Osteocyte (in vitro differentiated cells): ENCODE results near the gene ZNF546. TPM values are rescaled to one million over a fixed set of nuclear protein-coding genes. Genes with fewer than 3 reads are reported as not detected.

Experiments used
- DNase-seq: peaks from one replicate; pipeline ENCODE4 v3.0.0; 2021; ENCODE audit warnings: mixed read lengths; ENCODE audit not compliant: unreplicated experiment; ENCODE audit errors: extremely low spot score
- H3K27ac Mint-ChIP-seq: one replicate; pipeline ENCODE4 v1.8.0; 2021; ENCODE audit warnings: mild to moderate bottlenecking, mixed read lengths; ENCODE audit not compliant: unreplicated experiment
- H3K27me3 Mint-ChIP-seq: one replicate; pipeline ENCODE4 v1.8.0; 2021; ENCODE audit warnings: mixed read lengths; ENCODE audit not compliant: unreplicated experiment
- H3K36me3 Mint-ChIP-seq: one replicate; pipeline ENCODE4 v1.8.0; 2021; ENCODE audit warnings: mixed read lengths; ENCODE audit not compliant: unreplicated experiment
- H3K4me1 Mint-ChIP-seq: one replicate; pipeline ENCODE4 v1.8.0; 2021; ENCODE audit warnings: mixed read lengths; ENCODE audit not compliant: unreplicated experiment
- H3K4me3 Mint-ChIP-seq: one replicate; pipeline ENCODE4 v1.8.0; 2021; ENCODE audit warnings: mild to moderate bottlenecking, moderate library complexity, mixed read lengths; ENCODE audit not compliant: unreplicated experiment
- H3K9me3 Mint-ChIP-seq: one replicate; pipeline ENCODE4 v1.8.0; 2021; ENCODE audit warnings: mixed read lengths; ENCODE audit not compliant: unreplicated experiment
- total RNA-seq: library from RNA; stranded (reverse); gene quantifications from 2 replicates; pipeline ENCODE4 v1.2.1, GENCODE V29; 2021
- TF ChIP-seq, protein P1 (sequence below): fragments of 200-600 bp; sonication (generic); IDR thresholded peaks from 2 replicates; pipeline ENCODE4 v1.5.0; 2021; ENCODE audit warnings: antibody characterized with exemption, mild to moderate bottlenecking, moderate library complexity

ZNF546 gene
- total RNA-seq, 1 donor from 2014 or later, result 7.3 TPM

DNA sequence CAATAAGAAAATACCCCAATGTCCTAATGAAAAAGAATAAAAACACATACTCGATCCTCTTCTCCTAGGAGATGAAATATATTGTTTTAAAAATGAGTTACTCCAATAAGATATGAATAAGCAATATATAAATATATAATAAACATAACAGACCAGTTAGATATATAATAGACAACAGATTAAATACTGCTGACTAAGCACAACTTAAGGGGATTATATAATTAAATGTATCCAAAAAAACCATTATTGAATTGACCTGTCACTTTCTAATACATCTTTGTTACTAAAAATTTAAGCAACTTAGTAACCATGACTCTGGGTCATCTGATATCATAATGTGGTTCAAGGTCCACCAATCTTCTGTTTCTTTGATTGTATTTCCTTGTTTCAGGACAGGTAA is 73.2 kb downstream of the ZNF546 start:
- Mint-ChIP-seq H3K27ac (no peak overlapping the region), H3K36me3 (peaks cover 41% of the 10 kb centered on the region), H3K4me3 (no peak overlapping the region), H3K4me1 (no peaks in the 10 kb centered on the region), H3K27me3 (no peaks in the 10 kb centered on the region), H3K9me3 (peaks cover 30% of the 10 kb centered on the region)
- TF ChIP-seq, protein P1, sequence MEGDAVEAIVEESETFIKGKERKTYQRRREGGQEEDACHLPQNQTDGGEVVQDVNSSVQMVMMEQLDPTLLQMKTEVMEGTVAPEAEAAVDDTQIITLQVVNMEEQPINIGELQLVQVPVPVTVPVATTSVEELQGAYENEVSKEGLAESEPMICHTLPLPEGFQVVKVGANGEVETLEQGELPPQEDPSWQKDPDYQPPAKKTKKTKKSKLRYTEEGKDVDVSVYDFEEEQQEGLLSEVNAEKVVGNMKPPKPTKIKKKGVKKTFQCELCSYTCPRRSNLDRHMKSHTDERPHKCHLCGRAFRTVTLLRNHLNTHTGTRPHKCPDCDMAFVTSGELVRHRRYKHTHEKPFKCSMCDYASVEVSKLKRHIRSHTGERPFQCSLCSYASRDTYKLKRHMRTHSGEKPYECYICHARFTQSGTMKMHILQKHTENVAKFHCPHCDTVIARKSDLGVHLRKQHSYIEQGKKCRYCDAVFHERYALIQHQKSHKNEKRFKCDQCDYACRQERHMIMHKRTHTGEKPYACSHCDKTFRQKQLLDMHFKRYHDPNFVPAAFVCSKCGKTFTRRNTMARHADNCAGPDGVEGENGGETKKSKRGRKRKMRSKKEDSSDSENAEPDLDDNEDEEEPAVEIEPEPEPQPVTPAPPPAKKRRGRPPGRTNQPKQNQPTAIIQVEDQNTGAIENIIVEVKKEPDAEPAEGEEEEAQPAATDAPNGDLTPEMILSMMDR, result no peak
- no peak for DNase-seq

Other genes with a start within 250 kb of the ZNF546 start
- gene LEUTX, start 218.2 kb upstream of the ZNF546 start, total RNA-seq, result not detected in 2 replicates
- 31.7 and 34.0 TPM in 2 replicates for gene DYRK1B, start 162.9 kb upstream of the ZNF546 start, total RNA-seq
- gene FBL, start 150.7 kb upstream of the ZNF546 start, total RNA-seq, result 161 and 172 TPM in 2 replicates
- gene FCGBP, start 62.4 kb upstream of the ZNF546 start, total RNA-seq, result 0.21 and 0.38 TPM in 2 replicates
- gene PSMC4, start 25.9 kb upstream of the ZNF546 start, total RNA-seq, result 85.6 and 88.2 TPM in 2 replicates
- gene ZNF780B, start 59.2 kb downstream of the ZNF546 start, total RNA-seq, result 18.5 and 20.0 TPM in 2 replicates
- gene ZNF780A, start 93.9 kb downstream of the ZNF546 start, total RNA-seq, result 13.0 and 14.4 TPM in 2 replicates
- gene MAP3K10, start 194.4 kb downstream of the ZNF546 start, total RNA-seq, result 23.6 and 24.2 TPM in 2 replicates
- not detected in 2 replicates for gene TTC9B, start 221.3 kb downstream of the ZNF546 start, total RNA-seq
- 0.51 and 0.57 TPM in 2 replicates for gene CCNP, start 229.6 kb downstream of the ZNF546 start, total RNA-seq